DND-41 (cell line): ENCODE measurements around the gene CLBA1.
"Not testable (repeated sequence)": the region's sequence is repeated elsewhere in the genome, so short reads cannot be mapped to it uniquely, and the experiment has no call there.

Experiments used
- ATAC-seq: fragments of 200-7000 bp; cut with Tn5 transposase; 3 replicates; pipeline ENCODE4 v1.9.1; 2021; ENCODE audit warnings: low read depth; ENCODE audit not compliant: insufficient read depth
- DNase-seq: peaks from one replicate; pipeline ENCODE4 v3.0.0-alpha.2; 2020
- H2AFZ ChIP-seq: 2 replicates; pipeline ENCODE4 v1.6.0; 2012; ENCODE audit warnings: low read depth, low read length
- H3K27ac ChIP-seq: 2 replicates; pipeline ENCODE4 v1.5.1; 2012; ENCODE audit warnings: low read length, inconsistent platforms
- H3K27me3 ChIP-seq: fragments of 200-600 bp; sonication (generic); 2 replicates; pipeline ENCODE4 v1.6.0; 2012; ENCODE audit warnings: low read length, mild to moderate bottlenecking, inconsistent platforms; ENCODE audit not compliant: insufficient read depth, poor library complexity
- H3K36me3 ChIP-seq: 2 replicates; pipeline ENCODE4 v1.5.1; 2012; ENCODE audit warnings: low read length, inconsistent platforms; ENCODE audit not compliant: insufficient read depth
- H3K4me1 ChIP-seq: 2 replicates; pipeline ENCODE4 v1.5.1; 2012; ENCODE audit warnings: mild to moderate bottlenecking, low read length; ENCODE audit not compliant: insufficient read depth
- H3K4me2 ChIP-seq: 2 replicates; pipeline ENCODE4 v1.6.0; 2012; ENCODE audit warnings: mild to moderate bottlenecking, moderate library complexity, low read length, inconsistent platforms; ENCODE audit not compliant: insufficient read depth
- H3K4me3 ChIP-seq, 2 experiments: fragments of 200-600 bp in 1 of 2; shearing (Covaris generic) in 1 of 2; 2 replicates each; pipeline ENCODE4 v1.5.1; 2012 to 2016; ENCODE audit warnings: inconsistent platforms in 2 of 2, low read length in 2 of 2, mild to moderate bottlenecking in 2 of 2, low read depth in 1 of 2, moderate library complexity in 1 of 2
- H3K79me2 ChIP-seq: 2 replicates; pipeline ENCODE4 v1.6.0; 2012; ENCODE audit warnings: low read length, inconsistent platforms; ENCODE audit not compliant: insufficient read depth
- H3K9ac ChIP-seq: 2 replicates; pipeline ENCODE4 v1.6.0; 2012; ENCODE audit warnings: low read depth, mild to moderate bottlenecking, inconsistent platforms, low read length, moderate library complexity
- H3K9me3 ChIP-seq: 2 replicates; pipeline ENCODE4 v1.5.1; 2012; ENCODE audit warnings: low read length, moderate library complexity, mild to moderate bottlenecking, inconsistent platforms; ENCODE audit not compliant: insufficient read depth, severe bottlenecking
- H4K20me1 ChIP-seq: 2 replicates; pipeline ENCODE4 v1.6.0; 2012; ENCODE audit warnings: low read length; ENCODE audit not compliant: insufficient read depth
- EZH2 ChIP-seq: IDR thresholded peaks from 3 replicates; pipeline ENCODE4 v1.6.1; 2012; ENCODE audit warnings: borderline replicate concordance, low read depth, mild to moderate bottlenecking, moderate library complexity, low read length, inconsistent platforms; ENCODE audit not compliant: severe bottlenecking
- TF ChIP-seq, protein P1 (sequence below): IDR thresholded peaks from 2 replicates; pipeline ENCODE4 v1.5.1; 2012; ENCODE audit warnings: borderline replicate concordance, low read length, moderate library complexity, mild to moderate bottlenecking; ENCODE audit not compliant: poor library complexity, severe bottlenecking; ENCODE audit errors: extremely low read depth

The CLBA1 gene

DNA sequence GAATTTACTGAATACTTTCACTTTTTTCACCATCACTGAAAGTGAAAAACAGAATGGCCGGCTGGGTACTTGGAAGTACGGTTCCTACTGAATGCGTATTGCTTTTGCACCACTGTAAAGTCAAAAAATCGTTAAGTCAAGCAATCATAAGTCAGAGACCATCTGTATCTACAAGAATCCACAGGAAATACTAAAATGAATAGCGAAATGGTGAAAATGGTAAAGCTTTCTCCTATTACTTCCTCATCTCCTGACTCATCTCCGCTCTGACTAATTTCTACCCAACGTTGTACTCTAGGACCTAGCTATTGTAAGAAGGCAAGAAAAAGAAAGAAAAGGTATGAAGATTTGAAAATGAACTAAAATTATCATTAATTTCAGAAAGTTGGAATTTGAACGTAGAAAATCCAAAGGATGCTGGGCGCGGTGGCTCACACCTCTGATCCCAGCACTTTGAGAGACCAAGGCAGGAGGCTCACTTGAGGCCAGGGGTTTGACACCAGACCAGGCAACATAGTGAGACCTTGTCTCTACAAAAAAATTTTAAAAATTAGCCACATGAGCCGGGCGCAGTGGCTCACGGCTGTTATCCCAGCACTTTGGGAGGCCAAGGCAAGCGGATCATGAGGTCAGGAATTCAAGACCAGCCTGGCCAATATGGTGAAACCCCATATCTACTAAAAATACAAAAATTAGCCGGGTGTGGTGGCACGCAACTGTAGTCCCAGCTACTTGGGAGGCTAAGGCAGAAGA lies 40.6 kb downstream of the CLBA1 start:
- no peak overlapping the region for H2AFZ ChIP-seq
- DNase-seq (no peak), ATAC-seq (no peak)
- H3K4me1 ChIP-seq, result peaks cover 9% of the 10 kb centered on the region
- no peak overlapping the region for H3K9ac ChIP-seq
- no peaks in the 10 kb centered on the region for H3K9me3 ChIP-seq
- no peaks in the 10 kb centered on the region for H4K20me1 ChIP-seq
- no peak overlapping the region for H3K4me2 ChIP-seq
- no peak overlapping the region for H3K4me3 ChIP-seq
- H3K79me2 ChIP-seq, result peaks cover 12% of the 10 kb centered on the region
- no peak for TF ChIP-seq EZH2
- no peak overlapping the region for H3K27ac ChIP-seq
- no peaks in the 10 kb centered on the region for H3K36me3 ChIP-seq
- no peaks in the 10 kb centered on the region for H3K27me3 ChIP-seq

DNA sequence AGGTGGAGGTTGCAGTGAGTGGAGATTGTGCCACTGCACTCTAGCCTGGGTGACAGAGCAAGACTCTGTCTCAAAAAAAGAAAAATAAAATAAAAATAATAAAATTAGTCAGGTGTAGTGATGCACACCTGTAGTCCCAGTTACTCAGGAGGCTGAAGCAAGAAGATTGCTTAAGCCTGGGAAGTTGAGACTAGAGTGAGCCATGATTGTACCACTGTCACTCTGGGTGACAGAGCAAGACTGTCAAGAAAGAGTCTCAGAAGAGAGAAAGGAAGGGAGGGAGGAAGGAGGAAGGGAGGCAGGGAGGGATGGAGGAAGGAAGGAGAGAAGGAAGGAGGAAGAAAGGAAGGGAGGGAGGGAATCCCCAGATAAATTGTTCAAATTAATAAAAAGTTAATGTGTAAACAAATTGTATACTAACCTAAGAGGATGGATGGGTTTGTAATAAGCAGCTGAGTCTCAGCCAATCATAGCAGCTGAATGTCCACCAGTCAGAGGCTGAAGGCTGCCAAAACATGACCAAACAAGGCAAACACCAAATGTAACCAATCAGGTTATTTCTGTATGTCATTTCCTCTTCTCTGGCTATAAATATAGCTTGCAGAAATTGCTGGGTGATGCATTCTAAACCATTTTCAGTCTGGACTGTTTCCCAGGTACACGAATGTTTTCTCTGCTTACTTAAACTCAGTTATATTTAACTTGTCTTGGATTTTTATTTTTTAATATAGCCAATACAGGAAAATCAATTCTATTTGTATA lies 41.4 kb downstream of the CLBA1 start:
- Histone ChIP-seq H3K4me1 (peaks cover 6% of the 10 kb centered on the region), H3K9ac (no peak overlapping the region), H3K79me2 (peaks cover 5% of the 10 kb centered on the region; the same call in 1 of the 2 replicates), H4K20me1 (no peaks in the 10 kb centered on the region), H3K4me3 (no peak overlapping the region), H3K27ac (no peak overlapping the region), H3K4me2 (no peak overlapping the region), H2AFZ (no peak overlapping the region), H3K36me3 (no peaks in the 10 kb centered on the region), H3K27me3 (no peaks in the 10 kb centered on the region), H3K9me3 (no peaks in the 10 kb centered on the region)
- ATAC-seq (peak; percentile 48; the same call in 1 of the 3 replicates), DNase-seq (no peak)
- no peak for TF ChIP-seq EZH2
- TF ChIP-seq, protein P1, sequence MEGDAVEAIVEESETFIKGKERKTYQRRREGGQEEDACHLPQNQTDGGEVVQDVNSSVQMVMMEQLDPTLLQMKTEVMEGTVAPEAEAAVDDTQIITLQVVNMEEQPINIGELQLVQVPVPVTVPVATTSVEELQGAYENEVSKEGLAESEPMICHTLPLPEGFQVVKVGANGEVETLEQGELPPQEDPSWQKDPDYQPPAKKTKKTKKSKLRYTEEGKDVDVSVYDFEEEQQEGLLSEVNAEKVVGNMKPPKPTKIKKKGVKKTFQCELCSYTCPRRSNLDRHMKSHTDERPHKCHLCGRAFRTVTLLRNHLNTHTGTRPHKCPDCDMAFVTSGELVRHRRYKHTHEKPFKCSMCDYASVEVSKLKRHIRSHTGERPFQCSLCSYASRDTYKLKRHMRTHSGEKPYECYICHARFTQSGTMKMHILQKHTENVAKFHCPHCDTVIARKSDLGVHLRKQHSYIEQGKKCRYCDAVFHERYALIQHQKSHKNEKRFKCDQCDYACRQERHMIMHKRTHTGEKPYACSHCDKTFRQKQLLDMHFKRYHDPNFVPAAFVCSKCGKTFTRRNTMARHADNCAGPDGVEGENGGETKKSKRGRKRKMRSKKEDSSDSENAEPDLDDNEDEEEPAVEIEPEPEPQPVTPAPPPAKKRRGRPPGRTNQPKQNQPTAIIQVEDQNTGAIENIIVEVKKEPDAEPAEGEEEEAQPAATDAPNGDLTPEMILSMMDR, result no peak

DNA sequence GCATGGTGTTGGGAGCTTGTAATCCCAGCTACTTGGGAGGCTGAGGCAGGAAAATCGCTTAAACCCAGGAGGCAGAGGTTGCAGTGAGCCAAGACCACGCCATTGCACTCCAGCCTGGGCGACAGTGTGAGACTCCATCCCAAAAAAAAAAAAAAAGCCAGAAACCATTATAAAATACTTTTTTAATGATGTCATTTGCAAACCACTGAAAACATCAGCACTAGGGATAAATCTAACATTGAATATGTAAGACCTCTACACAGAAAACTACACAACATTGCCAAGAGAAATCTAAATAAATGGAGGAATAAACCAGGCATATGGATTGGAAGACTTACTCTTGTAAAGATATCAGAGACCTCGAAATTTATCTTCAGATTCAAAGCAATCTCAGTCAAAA lies 42.1 kb downstream of the CLBA1 start:
- not testable (repeated sequence) for H3K36me3 ChIP-seq, ATAC-seq, DNase-seq, H3K79me2 ChIP-seq, H3K4me2 ChIP-seq, H3K4me1 ChIP-seq, H3K4me3 ChIP-seq, H3K9me3 ChIP-seq, H3K27ac ChIP-seq, H4K20me1 ChIP-seq, H2AFZ ChIP-seq, H3K9ac ChIP-seq, H3K27me3 ChIP-seq

DNA sequence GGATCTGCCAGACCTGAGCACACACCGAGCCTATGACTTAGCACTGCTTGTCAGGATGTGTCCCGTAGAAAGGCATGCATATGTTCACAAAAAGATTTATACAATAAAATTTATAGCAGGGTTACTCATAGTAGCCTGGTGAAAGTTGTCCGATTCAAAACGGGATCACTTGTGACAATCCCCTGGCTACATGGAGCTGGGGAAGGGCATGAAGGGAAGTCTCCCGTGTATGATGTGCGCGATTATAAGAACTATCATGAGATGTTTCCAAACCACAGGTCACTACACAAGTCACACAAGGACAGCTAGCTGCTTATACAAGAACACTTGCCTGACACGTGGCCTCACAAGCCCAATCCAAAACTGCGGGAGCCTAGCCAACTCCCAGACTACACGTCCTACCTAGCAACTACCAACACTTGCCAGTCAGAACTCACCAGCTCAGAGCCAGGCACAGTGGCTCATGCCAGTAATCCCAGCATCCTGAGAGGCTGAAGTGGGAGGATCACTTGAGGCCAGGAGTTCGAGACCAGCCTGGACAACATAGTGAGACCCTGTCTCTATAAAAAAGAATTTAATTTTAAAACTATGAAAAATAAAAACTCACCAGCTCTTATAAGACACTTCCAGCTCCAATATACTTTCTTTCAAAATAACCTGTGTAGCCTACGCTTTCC lies 42.8 kb downstream of the CLBA1 start:
- Histone ChIP-seq H3K9me3 (no peaks in the 10 kb centered on the region), H3K27ac (no peak overlapping the region), H2AFZ (no peak overlapping the region), H3K79me2 (no peaks in the 10 kb centered on the region), H3K4me3 (no peak overlapping the region), H3K4me1 (no peaks in the 10 kb centered on the region), H3K36me3 (no peaks in the 10 kb centered on the region), H4K20me1 (no peaks in the 10 kb centered on the region), H3K9ac (no peak overlapping the region), H3K4me2 (no peak overlapping the region), H3K27me3 (no peaks in the 10 kb centered on the region)
- no peak for TF ChIP-seq EZH2
- TF ChIP-seq, protein P1, result no peak
- DNase-seq, result no peak
- ATAC-seq, result no peak
